CD4-positive, alpha-beta memory T cell (primary cell): ENCODE data around the gene CTTNBP2. TPM values are rescaled to one million over a fixed set of nuclear protein-coding genes. Genes with fewer than 3 reads are reported as not detected.

Experiments
- CTCF ChIA-PET: fragments of 350-600 bp; sonication (Branson Sonifier 250); formaldehyde crosslinking; loops from one replicate; lab custom pipeline; 2021; ENCODE audit warnings: inconsistent platforms; ENCODE audit not compliant: partially characterized antibody; lab: Charles Lee
- POLR2A ChIA-PET: fragments of 350-600 bp; sonication (Branson Sonifier 250); formaldehyde crosslinking; loops from one replicate; lab custom pipeline; 2021; ENCODE audit not compliant: partially characterized antibody; lab: Charles Lee
- DNase-seq, 5 donors: peaks; one replicate each; pipeline versions ENCODE4 v3.0.0 to v3.0.0-alpha.2; 2020 to 2022; ENCODE audit warnings: mixed read lengths in 1 of 5
- H3K27ac ChIP-seq: one replicate; pipeline ENCODE4 v1.7.0; 2013; ENCODE audit warnings: low read depth, low read length
- H3K27me3 ChIP-seq: 2 replicates; pipeline ENCODE4 v1.7.0; 2013; ENCODE audit warnings: mild to moderate bottlenecking, low read length, moderate library complexity; ENCODE audit not compliant: insufficient read depth
- H3K36me3 ChIP-seq: 2 replicates; pipeline ENCODE4 v1.7.0; 2013; ENCODE audit warnings: mild to moderate bottlenecking, low read length, moderate library complexity; ENCODE audit not compliant: insufficient read depth
- H3K4me1 ChIP-seq: 2 replicates; pipeline ENCODE4 v1.7.0; 2013; ENCODE audit warnings: mild to moderate bottlenecking, low read length, moderate library complexity; ENCODE audit not compliant: insufficient read depth
- H3K4me3 ChIP-seq, 2 donors: one replicate each; pipeline ENCODE4 v1.7.0; 2013; ENCODE audit warnings: low read length in 2 of 2, mild to moderate bottlenecking in 1 of 2
- H3K9me3 ChIP-seq, 2 donors: one replicate each; pipeline ENCODE4 v1.7.0; 2013; ENCODE audit warnings: low read length in 2 of 2, control low read depth in 1 of 2; ENCODE audit not compliant: control insufficient read depth in 1 of 2
- H3K27ac Mint-ChIP-seq, 7 donors: one replicate each; pipeline ENCODE4 v1.8.0; 2020 to 2021; ENCODE audit warnings: mixed read lengths in 7 of 7, mild to moderate bottlenecking in 6 of 7, inconsistent platforms in 3 of 7, moderate library complexity in 3 of 7
- H3K27me3 Mint-ChIP-seq, 2 donors: one replicate each; pipeline ENCODE4 v1.8.0; 2020 to 2021; ENCODE audit warnings: mixed read lengths in 2 of 2
- H3K36me3 Mint-ChIP-seq, 2 donors: one replicate each; pipeline ENCODE4 v1.8.0; 2020 to 2021; ENCODE audit warnings: mixed read lengths in 2 of 2, inconsistent platforms in 1 of 2, mild to moderate bottlenecking in 1 of 2
- H3K4me1 Mint-ChIP-seq, 4 donors: one replicate each; pipeline ENCODE4 v1.8.0; 2020 to 2021; ENCODE audit warnings: mixed read lengths in 4 of 4, mild to moderate bottlenecking in 1 of 4
- H3K4me3 Mint-ChIP-seq, 8 donors: one replicate each; pipeline ENCODE4 v1.8.0; 2020 to 2021; ENCODE audit warnings: mixed read lengths in 8 of 8, mild to moderate bottlenecking in 7 of 8, moderate library complexity in 6 of 8, inconsistent platforms in 3 of 8
- H3K9me3 Mint-ChIP-seq, 8 donors: one replicate each; pipeline ENCODE4 v1.8.0; 2020 to 2021; ENCODE audit warnings: mixed read lengths in 8 of 8, mild to moderate bottlenecking in 5 of 8, inconsistent platforms in 3 of 8, moderate library complexity in 1 of 8
- intact Hi-C: fragments of 100-400 bp; cut with micrococcal nuclease; formaldehyde crosslinking; loops from one replicate; pipeline ENCODE4 v1.15.1; 2023
- polyA plus RNA-seq, 2 donors: library from polyadenylated mRNA; unstranded; fragments of 300-500 nt; fragmentation: Illumina TruSeq; gene quantifications; one replicate each; pipeline ENCODE4 v1.2.3, GENCODE V29; 2021
- total RNA-seq, 2 experiments: library from RNA; stranded (reverse); gene quantifications; one replicate each; pipeline ENCODE4 v1.2.3, GENCODE V29; 2021

CTTNBP2 gene
- total and polyA plus RNA-seq, 4 experiments from 2014 or later = not detected

DNA sequence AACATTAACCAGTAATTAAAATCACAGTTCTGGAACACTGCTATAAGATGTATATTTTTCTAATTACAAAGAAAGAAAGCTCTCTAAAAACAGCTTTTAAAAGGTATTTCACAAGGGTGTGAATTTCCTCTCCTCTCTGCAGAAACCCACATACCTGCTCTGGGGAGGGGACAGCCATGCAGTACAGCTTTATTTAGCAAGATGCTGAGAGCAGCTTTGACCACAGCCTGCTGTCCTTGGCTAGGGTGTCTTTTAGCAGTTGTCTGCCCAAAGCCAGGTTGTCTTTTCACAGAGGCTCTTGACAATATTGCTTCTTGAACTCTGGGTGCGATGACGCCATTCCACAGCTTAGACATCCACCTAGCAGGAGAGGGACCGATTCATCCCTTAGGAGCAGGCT, 148.3 kb downstream of the CTTNBP2 start:
- no peaks in the 10 kb centered on the region for H3K27me3 ChIP-seq
- Mint-ChIP-seq H3K27me3 (peaks cover 0 to 2% of the 10 kb centered on the region in 2 donors), H3K9me3 (no peaks in the 10 kb centered on the region), H3K4me3 (no peak overlapping the region), H3K27ac (no peak overlapping the region), H3K4me1 (no peaks in the 10 kb centered on the region), H3K36me3 (no peaks in the 10 kb centered on the region)
- no peaks in the 10 kb centered on the region for H3K4me1 ChIP-seq
- H3K27ac ChIP-seq = no peak overlapping the region
- ChIA-PET POLR2A (no interaction called here), CTCF (no interaction called here)
- no peak overlapping the region for H3K4me3 ChIP-seq
- no peaks in the 10 kb centered on the region for H3K36me3 ChIP-seq
- intact Hi-C loops = no loop called here
- DNase-seq = no peak
- H3K9me3 ChIP-seq = no peaks in the 10 kb centered on the region

DNA sequence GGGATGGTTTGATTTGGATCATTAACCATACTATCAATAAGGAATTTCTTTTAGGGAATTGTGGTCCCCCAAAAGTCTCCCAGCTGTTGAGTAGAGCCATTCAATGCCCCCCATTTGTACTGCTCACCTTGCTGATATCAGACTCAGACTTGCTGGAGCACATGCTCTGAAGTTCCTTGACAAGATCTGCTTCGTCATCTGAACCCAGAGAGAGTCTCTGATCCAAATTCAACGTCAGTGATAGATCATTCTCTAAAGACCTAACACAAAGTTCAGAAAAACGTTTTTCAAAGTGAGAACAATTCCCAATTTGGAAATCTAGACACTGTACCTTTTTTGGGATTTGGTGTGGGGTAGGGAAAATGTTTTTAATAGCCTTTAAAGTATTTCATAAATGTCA, 153.9 kb downstream of the CTTNBP2 start:
- DNase-seq = no peak
- Histone ChIP-seq H3K27ac (no peak overlapping the region), H3K36me3 (no peaks in the 10 kb centered on the region), H3K4me3 (no peak overlapping the region), H3K9me3 (no peaks in the 10 kb centered on the region), H3K4me1 (no peaks in the 10 kb centered on the region), H3K27me3 (no peaks in the 10 kb centered on the region)
- Mint-ChIP-seq H3K27me3 (no peaks in the 10 kb centered on the region), H3K9me3 (no peaks in the 10 kb centered on the region), H3K4me1 (peaks cover 0 to 2% (median 0%) of the 10 kb centered on the region in 4 donors), H3K4me3 (no peak overlapping the region), H3K36me3 (no peaks in the 10 kb centered on the region), H3K27ac (no peak overlapping the region)
- intact Hi-C loops = no loop called here
- POLR2A ChIA-PET = no interaction called here
- CTCF ChIA-PET = interaction anchor here (1.0 kb wide), 1 partner anchor 8 kb away, joined by 3 read pairs; no protein-coding TSS in a partner anchor

DNA sequence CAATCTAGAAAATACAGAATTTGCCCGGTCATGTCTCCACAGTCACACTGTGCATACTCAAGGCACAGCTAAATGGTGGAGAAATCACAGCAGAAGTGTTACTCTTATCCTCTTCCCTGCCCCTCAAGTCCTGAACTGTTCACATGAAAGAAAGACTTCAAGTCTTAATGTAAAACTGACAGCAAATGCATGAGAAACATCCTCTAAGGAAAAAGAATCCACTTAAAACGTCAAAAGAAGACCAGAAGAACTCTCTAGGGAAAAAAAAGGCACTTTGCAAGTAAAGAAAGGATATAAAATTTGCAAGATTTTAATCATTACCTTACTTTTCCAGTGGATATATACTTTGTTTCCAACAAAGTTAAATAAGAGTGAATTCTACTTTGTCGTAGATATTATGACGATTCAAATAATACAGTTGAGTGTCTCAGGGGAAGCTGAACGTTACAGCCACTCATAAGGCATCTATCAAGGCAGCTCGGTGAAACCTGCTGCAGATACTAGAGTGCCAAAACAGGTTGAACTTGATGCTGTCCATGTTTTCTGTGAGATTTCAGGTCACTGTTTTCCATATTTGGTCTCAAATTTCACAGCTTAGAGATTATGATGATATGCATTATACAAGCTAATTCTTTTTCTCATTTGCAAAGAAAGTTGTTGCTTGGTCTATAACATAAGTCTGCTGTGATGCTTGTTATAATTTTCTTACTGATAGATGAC, 155.0 kb downstream of the CTTNBP2 start:
- DNase-seq = no peak
- H3K36me3 Mint-ChIP-seq = no peaks in the 10 kb centered on the region
- Histone ChIP-seq H3K27me3 (no peaks in the 10 kb centered on the region), H3K4me1 (no peaks in the 10 kb centered on the region), H3K36me3 (no peaks in the 10 kb centered on the region), H3K4me3 (no peak overlapping the region), H3K27ac (no peak overlapping the region), H3K9me3 (no peaks in the 10 kb centered on the region)
- H3K4me1 Mint-ChIP-seq = peaks cover 0 to 2% (median 0%) of the 10 kb centered on the region in 4 donors
- no peak overlapping the region for H3K4me3 Mint-ChIP-seq
- POLR2A ChIA-PET = no interaction called here
- no peaks in the 10 kb centered on the region for H3K27me3 Mint-ChIP-seq
- CTCF ChIA-PET = interaction anchor here (1.0 kb wide), 1 partner anchor 9 kb away, joined by 3 read pairs; no protein-coding TSS in a partner anchor
- no peaks in the 10 kb centered on the region for H3K9me3 Mint-ChIP-seq
- intact Hi-C loops = no loop called here
- H3K27ac Mint-ChIP-seq = no peak overlapping the region

DNA sequence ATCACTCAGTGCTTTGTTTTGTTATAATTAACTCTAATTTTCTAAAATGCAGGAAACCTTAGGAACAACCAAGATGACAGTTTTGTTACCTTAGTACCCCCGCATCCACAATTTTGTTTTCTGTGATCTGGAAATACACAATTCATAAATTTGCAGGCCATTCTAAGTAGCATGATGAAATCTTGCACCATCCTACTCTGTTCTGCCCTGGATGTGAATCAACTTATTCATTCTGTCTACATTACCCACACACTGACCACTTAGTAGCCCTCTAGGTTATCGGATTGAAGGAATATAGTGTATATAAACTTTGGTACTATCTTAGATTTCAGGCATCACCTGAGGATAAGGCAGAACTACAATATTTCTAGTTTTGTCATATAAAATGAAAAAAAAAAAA, 155.9 kb downstream of the CTTNBP2 start:
- H3K9me3 ChIP-seq = no peaks in the 10 kb centered on the region
- no peak for DNase-seq
- H3K9me3 Mint-ChIP-seq = no peaks in the 10 kb centered on the region
- peaks cover 0 to 2% of the 10 kb centered on the region in 2 donors for H3K27me3 Mint-ChIP-seq
- H3K27ac Mint-ChIP-seq = no peak overlapping the region
- no peak overlapping the region for H3K4me3 Mint-ChIP-seq
- no peaks in the 10 kb centered on the region for H3K4me1 ChIP-seq
- no peaks in the 10 kb centered on the region for H3K36me3 ChIP-seq
- no peaks in the 10 kb centered on the region for H3K36me3 Mint-ChIP-seq
- no peak overlapping the region for H3K4me3 ChIP-seq
- ChIA-PET POLR2A (no interaction called here), CTCF (no interaction called here)
- H3K27ac ChIP-seq = no peak overlapping the region
- no peaks in the 10 kb centered on the region for H3K27me3 ChIP-seq
- peaks cover 0 to 2% (median 0%) of the 10 kb centered on the region in 4 donors for H3K4me1 Mint-ChIP-seq
- intact Hi-C loops = no loop called here

DNA sequence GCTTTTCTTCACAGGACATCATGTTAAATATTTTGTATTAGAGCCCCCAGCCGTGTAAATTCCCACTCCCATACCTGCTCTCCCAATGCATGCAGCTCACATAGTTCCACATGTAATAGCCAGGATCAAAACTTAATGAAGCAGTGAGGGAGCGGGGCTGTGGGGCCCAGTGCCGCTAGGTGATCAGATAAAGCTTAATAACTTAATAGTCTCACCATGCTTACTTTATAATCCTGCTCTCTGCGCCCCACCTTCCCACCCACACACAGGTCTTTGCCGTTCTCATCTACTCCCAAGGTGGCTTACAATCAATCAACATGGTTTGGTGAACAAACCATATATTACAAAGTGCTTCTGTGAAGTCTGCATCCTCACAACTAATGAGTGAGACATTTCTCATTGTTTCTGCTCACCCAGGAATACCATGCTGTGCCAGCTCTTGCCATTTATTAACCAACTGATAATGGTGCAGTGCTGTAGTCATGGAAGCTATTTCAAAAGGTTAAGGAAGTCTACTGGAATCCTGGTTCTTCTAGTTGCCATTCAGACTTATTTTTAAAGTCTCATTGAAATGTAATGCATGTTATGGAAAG, 156.4 kb downstream of the CTTNBP2 start:
- Histone ChIP-seq H3K4me1 (no peaks in the 10 kb centered on the region), H3K27me3 (no peaks in the 10 kb centered on the region), H3K9me3 (no peaks in the 10 kb centered on the region), H3K36me3 (no peaks in the 10 kb centered on the region), H3K27ac (no peak overlapping the region), H3K4me3 (no peak overlapping the region)
- Mint-ChIP-seq H3K27me3 (peaks cover 0 to 2% of the 10 kb centered on the region in 2 donors), H3K4me1 (peaks cover 0 to 2% (median 0%) of the 10 kb centered on the region in 4 donors), H3K27ac (no peak overlapping the region), H3K9me3 (no peaks in the 10 kb centered on the region), H3K36me3 (no peaks in the 10 kb centered on the region), H3K4me3 (no peak overlapping the region)
- ChIA-PET CTCF (no interaction called here), POLR2A (no interaction called here)
- no peak for DNase-seq
- intact Hi-C loops = no loop called here

DNA sequence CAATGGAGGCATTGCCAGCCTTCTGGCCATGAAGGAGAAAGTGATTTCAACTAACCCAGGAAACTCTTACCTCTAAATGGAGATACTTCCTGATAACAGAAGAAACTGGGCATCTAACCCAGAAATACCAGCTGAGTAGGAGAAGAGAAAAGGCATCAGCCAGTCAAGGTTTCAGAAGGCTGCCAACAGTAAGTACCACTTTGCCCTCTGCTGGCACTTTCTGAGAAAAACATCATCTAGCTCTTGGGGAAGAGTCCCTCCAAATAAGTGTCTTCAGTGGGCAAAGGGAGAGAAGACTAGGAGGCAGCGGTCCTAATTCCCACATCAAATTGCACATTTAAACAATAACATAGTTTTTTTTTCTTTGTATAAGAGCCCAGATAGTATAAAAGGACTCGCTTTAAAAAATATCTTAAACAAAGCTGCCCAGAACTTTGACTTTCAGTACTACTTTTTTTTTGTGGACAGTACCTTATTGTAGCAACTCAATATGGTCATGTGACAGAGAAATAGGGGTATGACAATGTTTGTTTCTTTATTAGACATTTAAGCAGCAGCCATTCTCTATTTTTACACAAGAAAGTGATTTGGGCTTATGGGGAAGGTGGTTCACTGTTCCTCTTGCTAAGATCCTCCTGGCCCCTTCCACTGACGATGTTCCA, 157.3 kb downstream of the CTTNBP2 start:
- H3K27me3 ChIP-seq = no peaks in the 10 kb centered on the region
- Mint-ChIP-seq H3K36me3 (no peaks in the 10 kb centered on the region), H3K27ac (no peak overlapping the region), H3K9me3 (no peaks in the 10 kb centered on the region), H3K27me3 (peaks cover 0 to 2% of the 10 kb centered on the region in 2 donors), H3K4me3 (no peak overlapping the region), H3K4me1 (peaks cover 0 to 2% (median 0%) of the 10 kb centered on the region in 4 donors)
- no peak overlapping the region for H3K27ac ChIP-seq
- DNase-seq = no peak
- ChIA-PET CTCF (no interaction called here), POLR2A (no interaction called here)
- no peaks in the 10 kb centered on the region for H3K4me1 ChIP-seq
- H3K9me3 ChIP-seq = no peaks in the 10 kb centered on the region
- H3K4me3 ChIP-seq = no peak overlapping the region
- H3K36me3 ChIP-seq = no peaks in the 10 kb centered on the region
- intact Hi-C loops = no loop called here

DNA sequence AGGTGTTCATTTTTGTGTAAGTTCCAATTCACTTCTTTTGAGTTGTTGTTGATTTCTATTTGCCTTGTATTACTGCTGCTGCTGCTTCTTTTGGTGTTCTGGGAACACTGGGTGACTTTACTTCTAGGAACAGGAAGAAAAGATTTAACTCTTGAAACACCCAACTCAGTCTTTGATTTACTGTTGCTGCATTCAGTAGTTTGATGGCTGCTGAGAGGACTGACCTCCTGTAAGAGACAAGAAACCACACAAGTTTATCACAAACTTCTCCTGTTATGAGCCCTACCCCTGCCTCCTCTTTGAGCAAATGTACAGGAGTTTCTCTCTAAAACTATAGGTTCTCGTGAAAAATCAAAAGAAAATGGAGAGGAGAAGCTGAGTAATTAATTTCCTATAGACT, 161.7 kb downstream of the CTTNBP2 start:
- no peaks in the 10 kb centered on the region for H3K9me3 ChIP-seq
- CTCF ChIA-PET = no interaction called here
- H3K27me3 ChIP-seq = no peaks in the 10 kb centered on the region
- H3K36me3 ChIP-seq = no peaks in the 10 kb centered on the region
- Mint-ChIP-seq H3K36me3 (no peaks in the 10 kb centered on the region), H3K4me1 (peaks cover 0 to 2% (median 0%) of the 10 kb centered on the region in 4 donors), H3K4me3 (no peak overlapping the region), H3K9me3 (peaks cover 0 to 3% (median 0%) of the 10 kb centered on the region in 8 donors), H3K27me3 (peaks cover 0 to 2% of the 10 kb centered on the region in 2 donors), H3K27ac (no peak overlapping the region)
- DNase-seq = no peak
- intact Hi-C loops = no loop called here
- no peaks in the 10 kb centered on the region for H3K4me1 ChIP-seq
- no peak overlapping the region for H3K4me3 ChIP-seq
- POLR2A ChIA-PET = no interaction called here
- no peak overlapping the region for H3K27ac ChIP-seq
